ENCODE data around the gene RBM15.

RBM15 gene

GRCh38 chr1:110356379-110356778 lies 17.2 kb downstream of the RBM15 start:
- no peak for DNase-seq

GRCh38 chr1:110360431-110360830 lies 21.3 kb downstream of the RBM15 start:
- no peak for DNase-seq

GRCh38 chr1:110361856-110362255 lies 22.7 kb downstream of the RBM15 start:
- no peak for DNase-seq

DNA sequence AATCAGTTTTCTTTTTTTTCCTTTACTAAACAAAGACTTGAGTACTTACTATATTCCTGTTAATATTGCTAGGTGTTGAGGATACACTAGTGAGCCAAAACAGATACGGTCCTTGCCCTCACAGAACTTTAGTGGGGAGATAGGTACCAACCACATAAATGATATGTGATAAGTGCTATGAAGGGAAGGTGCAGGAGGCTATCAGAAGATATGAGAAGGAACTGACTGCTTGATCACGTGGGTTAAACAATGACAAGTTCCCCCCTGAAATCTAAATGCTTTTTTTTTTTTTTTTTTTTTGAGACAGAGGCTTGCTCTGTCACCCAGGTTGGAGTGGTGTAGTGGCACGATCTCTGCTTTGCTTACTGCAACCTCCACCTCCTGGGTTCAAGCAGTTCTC lies 25.0 kb downstream of the RBM15 start:
- DNase-seq, result no peak

GRCh38 chr1:110370827-110371226 lies 31.6 kb downstream of the RBM15 start:
- no peak for DNase-seq

DNA sequence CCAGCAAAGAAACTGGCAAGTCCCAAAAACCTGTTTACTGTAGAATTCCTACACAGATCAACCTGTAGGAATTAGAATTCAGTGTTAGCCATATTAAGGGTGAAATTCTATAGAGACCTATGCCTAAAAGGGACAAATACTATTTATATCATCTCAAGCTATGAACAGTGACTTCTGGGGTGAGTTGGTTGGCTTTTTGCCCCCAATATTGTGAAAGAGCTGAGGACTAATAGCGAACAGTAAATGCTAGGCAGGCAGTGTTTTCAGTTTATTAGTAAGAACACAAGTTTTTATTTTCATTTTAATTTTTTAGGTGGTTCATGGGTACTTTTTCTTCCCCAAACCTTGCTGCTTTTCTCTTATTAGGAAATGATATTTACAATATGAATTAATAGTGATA lies 36.3 kb downstream of the RBM15 start:
- DNase-seq, result no peak

DNA sequence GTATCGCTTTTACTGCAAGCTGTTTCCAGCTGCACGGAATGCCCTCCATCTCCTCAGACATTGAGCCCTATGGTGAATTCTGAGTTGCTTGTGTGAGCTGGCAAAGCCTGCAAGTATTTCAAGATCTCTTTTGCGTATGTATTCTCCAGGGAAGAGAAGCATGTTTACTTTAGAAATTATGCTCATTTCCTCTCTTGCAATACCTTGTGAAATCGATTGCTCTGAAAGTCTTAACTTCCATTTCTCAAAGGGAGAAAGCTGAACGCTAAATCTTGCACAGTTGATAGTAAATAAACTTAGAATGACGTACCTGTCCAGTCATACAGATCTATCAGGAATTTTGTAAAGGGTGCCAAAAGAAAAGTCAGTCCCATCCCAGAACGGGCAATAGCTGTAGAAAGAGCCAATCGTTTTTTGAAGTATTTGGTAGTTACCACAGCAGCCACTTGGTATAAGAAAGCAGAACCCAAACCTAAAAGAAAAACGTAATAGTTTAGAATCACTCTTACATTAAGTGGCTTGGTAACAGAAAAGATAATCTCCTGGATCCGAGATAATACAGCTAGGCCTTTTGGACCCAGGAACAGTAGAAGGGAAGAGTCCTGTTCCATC lies 41.6 kb downstream of the RBM15 start:
- no peak for DNase-seq

DNA sequence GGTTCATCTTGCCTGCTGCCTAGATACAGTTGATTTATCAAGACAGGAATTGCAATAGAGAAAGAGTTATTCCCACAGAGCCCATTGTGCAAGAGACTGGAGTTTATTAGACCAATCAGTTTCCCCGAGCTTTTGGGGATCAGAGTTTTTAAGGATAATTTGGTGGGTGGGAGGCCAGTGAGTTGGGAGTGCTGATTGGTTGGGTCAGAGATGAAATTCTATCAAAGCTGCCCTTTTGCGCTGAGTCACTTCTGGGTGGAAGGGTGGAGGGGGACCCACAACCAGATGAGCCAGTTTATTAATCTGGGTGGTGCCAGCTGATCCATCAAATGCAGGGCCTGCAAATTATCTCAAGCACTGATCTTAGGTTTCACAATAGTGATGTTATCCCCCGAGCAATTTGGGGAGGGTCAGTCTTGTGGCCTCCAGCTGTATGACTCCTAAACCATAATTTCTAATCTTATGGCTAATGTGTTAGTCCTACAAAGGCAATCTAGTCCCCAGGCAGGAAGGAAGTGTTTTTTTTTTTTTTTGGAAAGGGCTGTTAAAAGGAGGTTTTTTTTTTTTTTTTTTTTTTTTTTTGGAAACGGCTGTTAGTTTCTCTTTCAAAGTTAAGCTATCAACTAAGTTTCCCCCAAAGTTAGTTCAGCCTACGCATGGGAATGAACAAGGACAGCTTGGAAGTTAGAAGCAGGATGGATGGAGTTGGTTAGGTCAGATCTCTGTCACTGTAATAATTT lies 44.2 kb downstream of the RBM15 start:
- no peak for DNase-seq

DNA sequence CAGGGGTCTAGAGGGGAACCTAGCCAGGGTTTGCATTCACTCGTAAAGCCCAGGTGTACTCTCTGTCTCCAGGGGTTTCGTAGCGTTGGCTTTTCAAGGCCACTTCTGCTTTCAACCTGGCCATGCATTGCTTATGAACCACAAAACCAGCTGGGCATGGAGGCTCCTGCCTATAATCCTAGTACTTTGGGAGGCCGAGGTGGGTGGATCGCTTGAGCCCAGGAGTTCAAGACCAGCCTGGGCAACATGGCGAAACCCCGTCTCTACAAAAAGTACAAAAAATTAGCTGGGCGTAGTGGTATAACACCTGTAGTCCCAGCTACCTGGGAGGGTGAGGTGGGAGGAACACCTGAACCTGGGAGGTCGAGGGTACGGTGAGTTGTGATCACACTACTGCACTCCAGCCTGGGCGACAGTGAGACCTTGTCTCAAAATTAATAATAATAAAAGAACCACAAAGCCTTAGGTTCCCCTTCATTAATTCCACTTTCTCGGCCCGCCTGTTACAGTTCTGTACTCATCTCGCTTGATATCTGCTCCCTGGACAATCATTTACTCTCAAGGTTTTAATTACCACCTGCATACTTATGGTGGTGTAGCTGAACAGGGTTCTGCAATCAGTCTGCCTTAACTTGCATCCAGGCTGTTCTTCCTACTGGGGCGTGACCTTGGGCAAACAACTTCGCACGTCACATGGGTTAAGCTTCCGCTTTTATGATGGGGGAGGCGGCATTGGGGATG lies 45.6 kb downstream of the RBM15 start:
- DNase-seq, result no peak

DNA sequence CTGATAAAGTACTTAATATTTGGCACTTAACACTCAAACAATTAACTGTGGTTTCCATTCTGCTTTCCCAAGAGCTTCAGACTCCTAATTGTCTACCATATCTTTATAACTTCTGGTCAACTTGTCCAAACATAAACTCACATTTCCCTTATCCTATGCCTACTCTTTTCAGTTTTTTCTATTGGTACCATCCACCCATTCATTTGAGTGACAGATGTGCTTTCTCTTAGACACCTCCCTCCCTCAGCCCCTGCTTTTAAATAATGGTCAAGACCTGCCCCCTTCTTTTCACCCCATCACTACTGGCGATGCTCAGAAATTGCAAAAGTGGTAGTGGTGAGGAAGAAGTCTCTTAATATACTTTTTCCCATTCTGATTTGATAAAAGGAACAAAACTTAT lies 46.2 kb downstream of the RBM15 start:
- DNase-seq, result no peak

- no peak for DNase-seq
Measured at GRCh38 chr1:110387048-110387754, 48.0 kb downstream of the RBM15 start.

GRCh38 chr1:110390096-110390495 lies 50.9 kb downstream of the RBM15 start:
- peak; percentile 45 for DNase-seq

- peak; percentile 54 for DNase-seq
Measured at GRCh38 chr1:110390692-110391245, 51.6 kb downstream of the RBM15 start, which contains the start of gene SLC16A4. SLC16A4 (minus strand) TSS chr1:110391026; CDS start chr1:110389323, 1,703 bp downstream.

GRCh38 chr1:110393286-110393685 lies 54.1 kb downstream of the RBM15 start:
- no peak for DNase-seq

- DNase-seq, result no peak
Measured at GRCh38 chr1:110393691-110394492, 54.7 kb downstream of the RBM15 start.

DNA sequence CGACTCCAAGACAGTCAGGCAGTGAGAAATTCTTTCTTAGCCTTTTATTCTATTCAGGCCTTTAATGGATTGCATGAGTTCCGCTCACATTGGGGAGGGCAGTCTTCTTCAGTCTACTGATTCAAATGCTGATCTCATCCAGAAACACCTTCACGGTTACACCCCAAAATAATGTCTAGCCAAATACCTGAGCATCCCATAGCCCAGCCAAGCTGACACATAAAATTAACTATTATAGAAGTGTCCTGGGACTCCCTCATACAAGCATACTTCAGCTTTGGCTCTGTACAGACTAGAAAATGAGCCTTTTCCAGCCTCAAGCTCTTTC lies 55.3 kb downstream of the RBM15 start:
- no peak for DNase-seq
